H1 (cell line): ENCODE data around the gene ELFN1.

Experiments used
- CTCF ChIP-seq, 3 experiments: IDR thresholded peaks; 1 replicate in 2 of 3; 2 replicates in 1 of 3; pipeline versions ENCODE4 v1.5.1 to v1.6.1; 2011; ENCODE audit warnings: low read length in 3 of 3, mild to moderate bottlenecking in 3 of 3, inconsistent platforms in 2 of 3, low read depth in 1 of 3, moderate library complexity in 1 of 3; ENCODE audit not compliant: insufficient read depth in 1 of 3; ENCODE audit errors: control extremely low read depth in 1 of 3
- EZH2 ChIP-seq: fragments of 200-600 bp; sonication (generic); IDR thresholded peaks from 2 replicates; pipeline ENCODE4 v1.7.1; 2012; ENCODE audit warnings: low read depth, mild to moderate bottlenecking, moderate library complexity, low read length, inconsistent platforms; ENCODE audit not compliant: severe bottlenecking
- POLR2A ChIP-seq, 2 experiments: IDR thresholded peaks; 1 replicate in 1 of 2; 2 replicates in 1 of 2; pipeline ENCODE4 v1.6.1; 2011; ENCODE audit warnings: low read depth in 2 of 2, low read length in 2 of 2, mild to moderate bottlenecking in 2 of 2; ENCODE audit errors: control extremely low read depth in 1 of 2
- POLR2AphosphoS5 ChIP-seq: IDR thresholded peaks from 2 replicates; pipeline ENCODE4 v1.6.1; 2011; ENCODE audit warnings: low read depth, low read length
- SRF ChIP-seq: IDR thresholded peaks from 2 replicates; pipeline ENCODE4 v1.6.1; 2011; ENCODE audit warnings: mild to moderate bottlenecking, low read depth, low read length, moderate library complexity
- TEAD4 ChIP-seq: IDR thresholded peaks from 2 replicates; pipeline ENCODE4 v1.6.1; 2012; ENCODE audit warnings: low read depth, low read length, inconsistent platforms, mixed read lengths

- TF ChIP-seq CTCF (IDR thresholded peaks at IDR 0.05; ENCODE audit: control extremely low read depth in 1 of 3, insufficient read depth in 1 of 3, low read depth in 1 of 3, low read length in 3 of 3) (no peak), POLR2A (IDR thresholded peaks at IDR 0.05; ENCODE audit: control extremely low read depth in 1 of 2, low read depth in 2 of 2, low read length in 2 of 2) (no peak), POLR2AphosphoS5 (no peak), EZH2 (no peak), SRF (no peak), TEAD4 (no peak)
These were observed 85.9 kb downstream of the ELFN1 start for GRCh38 chr7:1755783-1756625.
